Measurements from ENCODE around the gene ASIC2.

The ASIC2 gene

GRCh38 chr17:33273271-33273670, 19.8 kb downstream of the ASIC2 start:
- no peaks in the 10 kb centered on the region for H4K20me1 ChIP-seq (ENCODE audit: low read depth, low read length)
- no peaks in the 10 kb centered on the region for H3K9me3 ChIP-seq (ENCODE audit: insufficient read depth, low read length)
- H3K27me3 ChIP-seq (ENCODE audit: low read length) = no peaks in the 10 kb centered on the region
- H3K79me2 ChIP-seq (ENCODE audit: insufficient read depth, low read length) = no peaks in the 10 kb centered on the region
- H3K4me3 ChIP-seq (ENCODE audit: insufficient read depth, low read length, poor library complexity, severe bottlenecking) = no peak overlapping the region
- no peaks in the 10 kb centered on the region for H3K36me3 ChIP-seq (ENCODE audit: low read length)
- no peak overlapping the region for H3K4me2 ChIP-seq (ENCODE audit: low read depth, low read length, poor library complexity, severe bottlenecking)
- no peak overlapping the region for H3K9ac ChIP-seq (ENCODE audit: low read length)
- TF ChIP-seq, protein P1, sequence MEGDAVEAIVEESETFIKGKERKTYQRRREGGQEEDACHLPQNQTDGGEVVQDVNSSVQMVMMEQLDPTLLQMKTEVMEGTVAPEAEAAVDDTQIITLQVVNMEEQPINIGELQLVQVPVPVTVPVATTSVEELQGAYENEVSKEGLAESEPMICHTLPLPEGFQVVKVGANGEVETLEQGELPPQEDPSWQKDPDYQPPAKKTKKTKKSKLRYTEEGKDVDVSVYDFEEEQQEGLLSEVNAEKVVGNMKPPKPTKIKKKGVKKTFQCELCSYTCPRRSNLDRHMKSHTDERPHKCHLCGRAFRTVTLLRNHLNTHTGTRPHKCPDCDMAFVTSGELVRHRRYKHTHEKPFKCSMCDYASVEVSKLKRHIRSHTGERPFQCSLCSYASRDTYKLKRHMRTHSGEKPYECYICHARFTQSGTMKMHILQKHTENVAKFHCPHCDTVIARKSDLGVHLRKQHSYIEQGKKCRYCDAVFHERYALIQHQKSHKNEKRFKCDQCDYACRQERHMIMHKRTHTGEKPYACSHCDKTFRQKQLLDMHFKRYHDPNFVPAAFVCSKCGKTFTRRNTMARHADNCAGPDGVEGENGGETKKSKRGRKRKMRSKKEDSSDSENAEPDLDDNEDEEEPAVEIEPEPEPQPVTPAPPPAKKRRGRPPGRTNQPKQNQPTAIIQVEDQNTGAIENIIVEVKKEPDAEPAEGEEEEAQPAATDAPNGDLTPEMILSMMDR (IDR thresholded peaks at IDR 0.05; ENCODE audit: insufficient read depth, low read length, poor library complexity, severe bottlenecking) = no peak
- no peak for TF ChIP-seq EZH2phosphoT487 (conservative IDR thresholded peaks at IDR 0.05; ENCODE audit: low read length)
- H3K27ac ChIP-seq (ENCODE audit: low read depth, low read length) = no peak overlapping the region
- H3F3A ChIP-seq (ENCODE audit: insufficient read depth) = no peaks in the 10 kb centered on the region
- no peak overlapping the region for H2AFZ ChIP-seq (ENCODE audit: low read depth, low read length, severe bottlenecking)
- no peaks in the 10 kb centered on the region for H3K9me2 ChIP-seq (replicated peaks; ENCODE audit: insufficient read depth, low read length)

GRCh38 chr17:33272438-33272837, 20.7 kb downstream of the ASIC2 start:
- Histone ChIP-seq H3K9ac (ENCODE audit: low read length) (no peak overlapping the region), H3K27ac (ENCODE audit: low read depth, low read length) (no peak overlapping the region), H3K27me3 (ENCODE audit: low read length) (no peaks in the 10 kb centered on the region), H2AFZ (ENCODE audit: low read depth, low read length, severe bottlenecking) (no peak overlapping the region), H3K9me2 (replicated peaks; ENCODE audit: insufficient read depth, low read length) (no peaks in the 10 kb centered on the region), H3K4me2 (ENCODE audit: low read depth, low read length, poor library complexity, severe bottlenecking) (no peak overlapping the region), H3K4me3 (ENCODE audit: insufficient read depth, low read length, poor library complexity, severe bottlenecking) (no peak overlapping the region), H3K36me3 (ENCODE audit: low read length) (no peaks in the 10 kb centered on the region), H4K20me1 (ENCODE audit: low read depth, low read length) (no peaks in the 10 kb centered on the region), H3K79me2 (ENCODE audit: insufficient read depth, low read length) (no peaks in the 10 kb centered on the region), H3F3A (ENCODE audit: insufficient read depth) (no peaks in the 10 kb centered on the region), H3K9me3 (ENCODE audit: insufficient read depth, low read length) (no peaks in the 10 kb centered on the region)
- TF ChIP-seq EZH2phosphoT487 (conservative IDR thresholded peaks at IDR 0.05; ENCODE audit: low read length) = no peak
- TF ChIP-seq, protein P1 (IDR thresholded peaks at IDR 0.05; ENCODE audit: insufficient read depth, low read length, poor library complexity, severe bottlenecking) = no peak

DNA sequence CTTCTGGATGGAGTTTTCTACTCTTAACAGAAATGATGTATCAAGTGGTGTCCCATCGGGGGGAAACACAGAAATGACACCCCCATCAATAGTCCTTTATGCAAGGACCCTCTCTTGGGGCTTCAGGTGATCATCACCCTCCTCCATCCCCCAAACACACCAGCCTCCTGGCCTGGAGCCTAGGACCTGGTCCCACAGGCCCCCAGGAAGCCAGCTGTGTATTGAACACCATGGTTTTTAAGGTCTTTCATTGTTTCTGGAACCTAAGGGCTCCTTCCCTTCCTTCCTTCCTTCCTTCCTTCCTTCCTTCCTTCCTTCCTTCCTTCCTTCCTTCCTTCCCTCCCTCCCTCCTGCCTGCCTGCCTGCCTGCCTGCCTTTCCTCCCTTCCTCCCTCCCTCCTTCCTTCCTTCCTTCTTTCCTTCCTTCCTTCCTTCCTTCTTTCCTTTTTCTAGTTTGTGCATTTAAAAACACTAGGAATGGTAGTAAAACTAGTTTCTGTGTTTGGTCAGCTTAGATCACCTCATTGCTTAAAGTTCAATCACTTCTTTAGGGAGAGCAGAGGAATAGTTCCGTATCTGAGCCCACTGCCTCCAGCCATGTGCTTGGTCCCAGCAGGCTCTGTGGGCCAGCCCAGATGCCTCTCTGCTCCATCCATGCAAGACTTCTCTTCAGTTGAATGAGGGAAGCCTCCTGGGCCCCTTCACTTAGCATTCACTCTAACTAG, 23.6 kb downstream of the ASIC2 start:
- H3K9me2 ChIP-seq (replicated peaks; ENCODE audit: insufficient read depth, low read length) = no peaks in the 10 kb centered on the region
- H3K4me3 ChIP-seq (ENCODE audit: insufficient read depth, low read length, poor library complexity, severe bottlenecking) = no peak overlapping the region
- no peaks in the 10 kb centered on the region for H4K20me1 ChIP-seq (ENCODE audit: low read depth, low read length)
- H3K27ac ChIP-seq (ENCODE audit: low read depth, low read length) = no peak overlapping the region
- no peak overlapping the region for H3K9ac ChIP-seq (ENCODE audit: low read length)
- no peaks in the 10 kb centered on the region for H3K9me3 ChIP-seq (ENCODE audit: insufficient read depth, low read length)
- H2AFZ ChIP-seq (ENCODE audit: low read depth, low read length, severe bottlenecking) = no peak overlapping the region
- H3K4me2 ChIP-seq (ENCODE audit: low read depth, low read length, poor library complexity, severe bottlenecking) = no peak overlapping the region
- H3K27me3 ChIP-seq (ENCODE audit: low read length) = no peaks in the 10 kb centered on the region
- H3F3A ChIP-seq (ENCODE audit: insufficient read depth) = no peaks in the 10 kb centered on the region
- TF ChIP-seq, protein P1 (IDR thresholded peaks at IDR 0.05; ENCODE audit: insufficient read depth, low read length, poor library complexity, severe bottlenecking) = no peak
- no peak for TF ChIP-seq EZH2phosphoT487 (conservative IDR thresholded peaks at IDR 0.05; ENCODE audit: low read length)
- no peaks in the 10 kb centered on the region for H3K79me2 ChIP-seq (ENCODE audit: insufficient read depth, low read length)
- no peaks in the 10 kb centered on the region for H3K36me3 ChIP-seq (ENCODE audit: low read length)

Measured in SU-DHL-6 (cell line).